Bronchus fibroblast of lung (primary cell): ENCODE measurements around the gene CEP295NL. TPM values are rescaled to one million over a fixed set of nuclear protein-coding genes. Genes with fewer than 3 reads are reported as not detected.

Experiments
- total RNA-seq: library from RNA; depleted of rRNA; stranded (reverse); fragments of >200 nt; gene quantifications from 2 replicates; pipeline ENCODE4 v1.2.3, GENCODE V29; 2015

The CEP295NL gene, protein sequence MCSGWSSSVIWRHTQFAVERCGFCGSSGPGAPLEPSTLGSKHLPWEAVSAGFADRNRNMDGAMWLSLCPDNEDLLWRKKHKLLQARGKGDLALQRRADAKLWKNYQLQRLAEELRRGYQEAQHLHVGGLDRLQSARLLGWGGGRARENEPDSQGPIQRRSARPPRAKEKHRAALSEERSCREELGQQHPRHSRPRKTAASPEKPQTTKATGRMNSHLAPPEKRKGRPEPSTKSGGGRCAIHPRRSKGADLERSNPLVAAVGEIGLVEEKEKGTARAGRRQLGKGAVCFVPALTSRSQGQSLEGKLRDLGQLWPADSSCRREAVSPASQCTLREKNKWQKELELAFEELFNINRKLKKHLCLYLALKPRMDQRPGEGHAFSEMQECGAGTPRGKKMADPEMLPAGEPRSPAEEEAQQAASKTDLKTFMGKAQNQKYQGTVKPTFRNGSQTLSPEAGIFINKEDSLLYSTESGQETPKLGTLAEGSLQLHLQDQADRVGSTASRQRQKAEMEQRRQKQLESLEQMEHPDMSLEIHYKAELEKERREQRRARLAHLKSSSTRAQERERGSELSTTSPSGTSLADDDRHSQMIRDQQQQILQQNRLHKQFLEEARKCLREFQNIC
- total RNA-seq: 0.30 and 0.34 TPM in 2 replicates

DNA sequence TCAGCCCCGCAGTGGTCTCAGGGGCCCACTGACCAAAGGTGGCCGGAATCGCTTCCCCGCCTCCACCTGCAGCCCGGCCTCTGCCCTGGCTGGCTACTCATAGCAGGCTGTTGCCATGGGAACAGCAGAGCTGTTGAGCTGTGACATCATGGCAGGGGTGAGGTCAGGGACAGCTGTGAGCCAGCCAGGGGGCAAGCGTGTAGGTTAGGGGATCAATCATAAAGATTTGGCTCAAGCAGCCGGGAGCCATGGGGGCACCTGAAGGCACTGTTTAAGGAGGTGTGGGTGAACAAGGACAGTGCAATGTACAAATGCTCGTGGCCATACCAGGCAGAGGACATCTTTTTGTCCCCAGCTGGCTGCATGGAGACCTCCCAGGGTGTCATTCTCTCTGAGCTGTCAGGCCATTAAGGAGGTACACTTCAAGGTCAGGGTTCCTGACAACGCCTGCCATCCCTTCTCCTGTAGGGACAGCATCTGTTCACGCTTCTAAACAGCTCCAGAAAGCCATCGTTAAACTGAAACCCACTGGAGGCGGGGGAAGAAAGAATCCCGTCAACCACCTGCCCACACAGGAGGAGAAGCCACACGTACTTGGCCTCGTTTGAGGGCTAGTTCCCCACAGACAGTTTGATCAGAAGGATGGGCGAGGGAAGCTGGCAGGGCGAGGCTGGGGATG lies at the start of gene CEP295NL:
TSS of gene CEP295NL (minus strand) at position 101 of the 679 bp plus-strand sequence. CDS start 1,373 bp downstream, outside the sequence.

DNA sequence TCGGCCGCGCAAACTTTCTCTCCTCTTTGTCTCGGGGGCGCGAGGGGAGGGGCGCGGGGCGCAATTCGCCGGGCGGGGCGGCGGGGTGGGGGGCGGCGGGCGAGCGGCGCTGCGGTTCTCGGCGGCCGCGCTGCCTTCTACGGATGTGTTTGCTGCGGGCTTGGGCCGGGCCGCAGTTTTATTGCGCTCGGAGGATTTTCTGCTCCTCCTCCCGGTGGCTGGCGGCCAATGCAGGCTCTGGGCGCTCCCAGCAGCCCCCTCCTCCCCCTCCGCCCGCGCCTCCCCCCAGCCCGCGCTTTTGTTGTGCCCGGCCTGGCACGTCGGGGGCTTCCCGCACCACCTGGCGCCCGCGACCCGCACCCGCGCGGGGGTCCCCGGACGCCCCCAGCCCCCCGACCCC lies 22.2 kb upstream of the CEP295NL start, which contains the start of gene TIMP2:
TSS of gene TIMP2 (minus strand) at position 154 of the 400 bp plus-strand sequence. CDS start 299 bp downstream, outside the sequence.

DNA sequence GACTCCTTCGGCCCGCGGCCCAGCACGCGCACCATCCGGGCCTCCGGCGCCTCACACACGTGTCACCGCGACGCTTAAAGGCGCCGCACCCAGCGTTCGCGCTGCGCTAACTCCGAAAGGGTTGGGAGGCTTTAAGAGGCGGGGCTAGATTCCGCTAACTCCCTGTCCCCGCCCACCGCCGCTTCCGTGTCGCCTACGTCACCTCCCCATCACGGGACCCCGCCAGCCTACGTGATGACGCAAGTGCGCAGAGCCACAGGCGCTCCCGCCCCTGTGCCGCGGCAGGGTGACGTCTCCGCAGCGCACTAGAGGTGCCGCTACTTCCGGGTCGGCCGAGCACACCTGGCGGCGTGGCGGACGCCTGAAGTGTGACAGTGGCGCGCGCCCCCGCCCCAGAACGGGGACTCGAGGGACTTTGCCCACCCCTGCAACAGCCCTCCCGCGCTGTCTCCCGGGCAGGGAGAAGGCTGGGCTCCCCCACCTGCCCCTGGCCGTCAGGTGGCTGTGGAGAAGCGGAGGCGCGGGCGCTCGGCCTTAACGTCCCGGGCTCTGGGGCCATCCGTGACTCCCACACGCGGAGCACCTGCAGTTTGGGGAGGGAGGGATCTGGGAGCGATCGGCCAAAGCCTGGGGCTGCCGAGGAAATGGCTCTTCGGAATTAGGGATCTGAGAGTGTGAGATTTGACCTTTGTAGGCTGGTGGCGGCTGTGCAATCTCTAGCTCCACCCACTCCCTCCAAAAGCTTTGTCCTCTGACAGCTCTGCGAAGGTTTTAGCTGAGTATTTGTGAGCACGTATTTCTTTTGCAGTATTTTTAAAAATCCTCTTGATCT lies 62.0 kb downstream of the CEP295NL start, which contains the start of gene USP36:
TSS of gene USP36 (minus strand) at position 35 of the 832 bp plus-strand sequence. CDS start 4,451 bp downstream, outside the sequence.

Other genes starting within 250 kb of the CEP295NL start
- 5.9 and 6.5 TPM in 2 replicates for gene CYTH1, start 120.9 kb downstream of the CEP295NL start, total RNA-seq
- gene USP36, start 62.4 kb downstream of the CEP295NL start, total RNA-seq: 10.4 and 11.4 TPM in 2 replicates
- gene TIMP2, start 22.2 kb upstream of the CEP295NL start, total RNA-seq: 109 and 111 TPM in 2 replicates
- 111 and 124 TPM in 2 replicates for gene LGALS3BP, start 76.7 kb upstream of the CEP295NL start, total RNA-seq
- gene CANT1, start 106.6 kb upstream of the CEP295NL start, total RNA-seq: 47.6 and 66.4 TPM in 2 replicates
- gene C1QTNF1, start 121.0 kb upstream of the CEP295NL start, total RNA-seq: 18.5 and 18.9 TPM in 2 replicates
- 5.4 and 8.9 TPM in 2 replicates for gene ENGASE, start 171.6 kb upstream of the CEP295NL start, total RNA-seq